ENCODE measurements around the gene PCDHGA5. TPM values are rescaled to one million over a fixed set of nuclear protein-coding genes. Genes with fewer than 3 reads are reported as not detected.
"Not testable (repeated sequence)": the region's sequence is repeated elsewhere in the genome, so short reads cannot be mapped to it uniquely, and the experiment has no call there.

The PCDHGA5 gene
- total and polyA plus RNA-seq, 4 donors = 0.25 to 11.5 (median 4.4) TPM

- Histone ChIP-seq H3K4me3 (ENCODE audit: low read length in 2 of 2) (no peak overlapping the region), H3K9me3 (ENCODE audit: control insufficient read depth, low read length) (peaks cover 45% of the 10 kb centered on the region)
- no peak for ATAC-seq (ENCODE audit: low FRiP score)
Observed at GRCh38 chr5:141374627-141375026, 10.7 kb downstream of the PCDHGA5 start.

GRCh38 chr5:141375444-141376155 is 11.6 kb downstream of the PCDHGA5 start:
- H3K9me3 ChIP-seq (ENCODE audit: control insufficient read depth, low read length) = peaks cover 39% of the 10 kb centered on the region
- intact Hi-C loops (cut with DNase I); H3K36me3 ChIP-seq (ENCODE audit: control insufficient read depth in 1 of 2, insufficient read depth in 2 of 2, low read length in 1 of 2); ATAC-seq (ENCODE audit: low FRiP score); H3K27me3 ChIP-seq (ENCODE audit: control insufficient read depth in 1 of 2, insufficient read depth in 2 of 2, low read length in 1 of 2); H3K4me3 ChIP-seq (ENCODE audit: low read length in 2 of 2); H3K4me1 ChIP-seq (ENCODE audit: control insufficient read depth in 1 of 2, insufficient read depth in 2 of 2, low read length in 2 of 2); H3K27ac ChIP-seq (ENCODE audit: low read depth in 1 of 2, low read length in 2 of 2): not testable (repeated sequence)
- DNase-seq = peak in 1 of 2 donors; percentile 61
- 28 to 46% methylated on average over 28 to 43 of the region's 48 CpGs for WGBS, 2 donors

More at GRCh38 chr5:141374627-141375026, 10.7 kb downstream of the PCDHGA5 start:
- H3K27ac ChIP-seq (ENCODE audit: low read depth in 1 of 2, low read length in 2 of 2) = no peak overlapping the region
- no peaks in the 10 kb centered on the region for H3K36me3 ChIP-seq (ENCODE audit: control insufficient read depth in 1 of 2, insufficient read depth in 2 of 2, low read length in 1 of 2)
- no peaks in the 10 kb centered on the region for H3K27me3 ChIP-seq (ENCODE audit: control insufficient read depth in 1 of 2, insufficient read depth in 2 of 2, low read length in 1 of 2)
- H3K4me1 ChIP-seq (ENCODE audit: control insufficient read depth in 1 of 2, insufficient read depth in 2 of 2, low read length in 2 of 2) = no peaks in the 10 kb centered on the region
- DNase-seq = no peak
- intact Hi-C loops (cut with DNase I) = loop anchor here in 1 of 2 donors (5.0 kb wide), 1 partner anchor 48 kb away; the partner anchor contains the start of gene PCDHGA11
- 48 to 50% methylated on average over 14 of the region's 14 CpGs for WGBS, 2 donors

GRCh38 chr5:141382469-141383294 is 18.7 kb downstream of the PCDHGA5 start, which contains the start of gene PCDHGA7:
TSS of gene PCDHGA7 (plus strand) at chr5:141382742. CDS start at chr5:141382900, 158 bp downstream.
- intact Hi-C loops (cut with DNase I) = no loop called here
- H3K4me1 ChIP-seq (ENCODE audit: control insufficient read depth in 1 of 2, insufficient read depth in 2 of 2, low read length in 2 of 2) = no peaks in the 10 kb centered on the region
- peaks cover 20% of the 10 kb centered on the region for H3K9me3 ChIP-seq (ENCODE audit: control insufficient read depth, low read length)
- no peak within 1 kb of the TSS for H3K27ac ChIP-seq (ENCODE audit: low read depth in 1 of 2, low read length in 2 of 2)
- DNase-seq (peak in 1 of 2 donors; percentile 58), ATAC-seq (ENCODE audit: low FRiP score) (no peak)
- 13 to 14% methylated on average over 37 of the region's 37 CpGs for WGBS, 2 donors
- H3K4me3 ChIP-seq (ENCODE audit: low read length in 2 of 2) = no peak within 1 kb of the TSS
- H3K36me3 ChIP-seq (ENCODE audit: control insufficient read depth in 1 of 2, insufficient read depth in 2 of 2, low read length in 1 of 2) = no peaks in the 10 kb centered on the region
- H3K27me3 ChIP-seq (ENCODE audit: control insufficient read depth in 1 of 2, insufficient read depth in 2 of 2, low read length in 1 of 2) = no peaks in the 10 kb centered on the region

- no peak for ATAC-seq (ENCODE audit: low FRiP score)
- WGBS, 2 donors = 27 to 37% methylated on average over 21 of the region's 21 CpGs
- H3K27ac ChIP-seq (ENCODE audit: low read depth in 1 of 2, low read length in 2 of 2) = no peak overlapping the region
- no peaks in the 10 kb centered on the region for H3K27me3 ChIP-seq (ENCODE audit: control insufficient read depth in 1 of 2, insufficient read depth in 2 of 2, low read length in 1 of 2)
- peaks cover 20% of the 10 kb centered on the region for H3K9me3 ChIP-seq (ENCODE audit: control insufficient read depth, low read length)
- H3K4me3 ChIP-seq (ENCODE audit: low read length in 2 of 2) = no peak overlapping the region
- intact Hi-C loops (cut with DNase I) = no loop called here
- DNase-seq = peak in 1 of 2 donors; percentile 43
- no peaks in the 10 kb centered on the region for H3K36me3 ChIP-seq (ENCODE audit: control insufficient read depth in 1 of 2, insufficient read depth in 2 of 2, low read length in 1 of 2)
- no peaks in the 10 kb centered on the region for H3K4me1 ChIP-seq (ENCODE audit: control insufficient read depth in 1 of 2, insufficient read depth in 2 of 2, low read length in 2 of 2)
Observed at GRCh38 chr5:141383345-141383744, 19.4 kb downstream of the PCDHGA5 start.

GRCh38 chr5:141384471-141385267 is 20.7 kb downstream of the PCDHGA5 start:
- Histone ChIP-seq H3K4me3 (ENCODE audit: low read length in 2 of 2) (no peak overlapping the region), H3K27ac (ENCODE audit: low read depth in 1 of 2, low read length in 2 of 2) (no peak overlapping the region), H3K4me1 (ENCODE audit: control insufficient read depth in 1 of 2, insufficient read depth in 2 of 2, low read length in 2 of 2) (no peaks in the 10 kb centered on the region), H3K9me3 (ENCODE audit: control insufficient read depth, low read length) (peaks cover 31% of the 10 kb centered on the region), H3K27me3 (ENCODE audit: control insufficient read depth in 1 of 2, insufficient read depth in 2 of 2, low read length in 1 of 2) (no peaks in the 10 kb centered on the region), H3K36me3 (ENCODE audit: control insufficient read depth in 1 of 2, insufficient read depth in 2 of 2, low read length in 1 of 2) (no peaks in the 10 kb centered on the region)
- 39 to 43% methylated on average over 43 of the region's 43 CpGs for WGBS, 2 donors
- DNase-seq (peak in 1 of 2 donors; percentile 56), ATAC-seq (ENCODE audit: low FRiP score) (no peak)
- intact Hi-C loops (cut with DNase I) = no loop called here

- H3K27me3 ChIP-seq (ENCODE audit: control insufficient read depth in 1 of 2, insufficient read depth in 2 of 2, low read length in 1 of 2); H3K36me3 ChIP-seq (ENCODE audit: control insufficient read depth in 1 of 2, insufficient read depth in 2 of 2, low read length in 1 of 2); ATAC-seq (ENCODE audit: low FRiP score); H3K4me3 ChIP-seq (ENCODE audit: low read length in 2 of 2); H3K4me1 ChIP-seq (ENCODE audit: control insufficient read depth in 1 of 2, insufficient read depth in 2 of 2, low read length in 2 of 2); H3K27ac ChIP-seq (ENCODE audit: low read depth in 1 of 2, low read length in 2 of 2); intact Hi-C loops (cut with DNase I): not testable (repeated sequence)
- WGBS, 2 donors = 7 to 12% methylated on average over 17 to 22 of the region's 40 CpGs
- peaks cover 36% of the 10 kb centered on the region for H3K9me3 ChIP-seq (ENCODE audit: control insufficient read depth, low read length)
- DNase-seq = peak in 1 of 2 donors; percentile 74
Observed at GRCh38 chr5:141387557-141388311, 23.8 kb downstream of the PCDHGA5 start, which contains the start of gene PCDHGB4. TSS of gene PCDHGB4 (plus strand) at chr5:141387698. CDS start at chr5:141387885, 187 bp downstream.

- Histone ChIP-seq H3K36me3 (ENCODE audit: control insufficient read depth in 1 of 2, insufficient read depth in 2 of 2, low read length in 1 of 2) (no peaks in the 10 kb centered on the region), H3K4me1 (ENCODE audit: control insufficient read depth in 1 of 2, insufficient read depth in 2 of 2, low read length in 2 of 2) (no peaks in the 10 kb centered on the region), H3K9me3 (ENCODE audit: control insufficient read depth, low read length) (peaks cover 36% of the 10 kb centered on the region), H3K4me3 (ENCODE audit: low read length in 2 of 2) (no peak overlapping the region), H3K27ac (ENCODE audit: low read depth in 1 of 2, low read length in 2 of 2) (no peak overlapping the region), H3K27me3 (ENCODE audit: control insufficient read depth in 1 of 2, insufficient read depth in 2 of 2, low read length in 1 of 2) (no peaks in the 10 kb centered on the region)
- intact Hi-C loops (cut with DNase I) = no loop called here
- 37 to 44% methylated on average over 10 of the region's 10 CpGs for WGBS, 2 donors
- ATAC-seq (ENCODE audit: low FRiP score) (no peak), DNase-seq (no peak)
Observed at GRCh38 chr5:141388661-141389060, 24.7 kb downstream of the PCDHGA5 start.

Data from aorta (tissue), 5 donors.